Measurements from ENCODE around the gene ROGDI.

GRCh38 chr16:4840984-4841383 is 38.6 kb upstream of the ROGDI start:
- TF ChIP-seq POLR2AphosphoS5 (IDR thresholded peaks at IDR 0.05; ENCODE audit: low read depth, low read length) = no peak
- TF ChIP-seq TAF1 (IDR thresholded peaks at IDR 0.05; ENCODE audit: borderline replicate concordance, low read depth, low read length) = no peak
